ENCODE data around the gene DBF4. TPM values are rescaled to one million over a fixed set of nuclear protein-coding genes. Genes with fewer than 3 reads are reported as not detected.
A peak's percentile ranks its signal among the peaks of the same experiment; 100 is the strongest.

DBF4 gene
- total and polyA plus RNA-seq, 2 experiments from 2014 or later = 62.6 to 91.5 TPM

DNA sequence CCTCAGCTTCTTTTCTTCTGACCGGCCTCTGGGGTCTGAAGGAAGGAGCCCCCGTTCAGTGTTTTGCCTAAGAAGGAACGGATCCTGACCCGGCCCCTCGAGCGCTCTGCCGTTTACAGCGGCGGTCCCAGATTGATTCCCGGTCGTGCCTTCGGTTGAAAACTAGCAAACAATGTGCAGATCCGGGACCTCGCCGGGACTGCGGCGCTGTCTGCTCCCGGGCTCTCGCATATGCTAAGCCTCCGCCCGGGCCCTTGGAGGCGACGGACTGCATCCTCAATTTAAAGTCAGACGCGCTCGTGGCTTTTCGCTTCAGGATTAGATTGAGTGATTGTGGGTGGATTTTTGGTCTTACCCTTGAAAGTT lies 559 bp downstream of the DBF4 start (continued):
- TF ChIP-seq, protein P1, sequence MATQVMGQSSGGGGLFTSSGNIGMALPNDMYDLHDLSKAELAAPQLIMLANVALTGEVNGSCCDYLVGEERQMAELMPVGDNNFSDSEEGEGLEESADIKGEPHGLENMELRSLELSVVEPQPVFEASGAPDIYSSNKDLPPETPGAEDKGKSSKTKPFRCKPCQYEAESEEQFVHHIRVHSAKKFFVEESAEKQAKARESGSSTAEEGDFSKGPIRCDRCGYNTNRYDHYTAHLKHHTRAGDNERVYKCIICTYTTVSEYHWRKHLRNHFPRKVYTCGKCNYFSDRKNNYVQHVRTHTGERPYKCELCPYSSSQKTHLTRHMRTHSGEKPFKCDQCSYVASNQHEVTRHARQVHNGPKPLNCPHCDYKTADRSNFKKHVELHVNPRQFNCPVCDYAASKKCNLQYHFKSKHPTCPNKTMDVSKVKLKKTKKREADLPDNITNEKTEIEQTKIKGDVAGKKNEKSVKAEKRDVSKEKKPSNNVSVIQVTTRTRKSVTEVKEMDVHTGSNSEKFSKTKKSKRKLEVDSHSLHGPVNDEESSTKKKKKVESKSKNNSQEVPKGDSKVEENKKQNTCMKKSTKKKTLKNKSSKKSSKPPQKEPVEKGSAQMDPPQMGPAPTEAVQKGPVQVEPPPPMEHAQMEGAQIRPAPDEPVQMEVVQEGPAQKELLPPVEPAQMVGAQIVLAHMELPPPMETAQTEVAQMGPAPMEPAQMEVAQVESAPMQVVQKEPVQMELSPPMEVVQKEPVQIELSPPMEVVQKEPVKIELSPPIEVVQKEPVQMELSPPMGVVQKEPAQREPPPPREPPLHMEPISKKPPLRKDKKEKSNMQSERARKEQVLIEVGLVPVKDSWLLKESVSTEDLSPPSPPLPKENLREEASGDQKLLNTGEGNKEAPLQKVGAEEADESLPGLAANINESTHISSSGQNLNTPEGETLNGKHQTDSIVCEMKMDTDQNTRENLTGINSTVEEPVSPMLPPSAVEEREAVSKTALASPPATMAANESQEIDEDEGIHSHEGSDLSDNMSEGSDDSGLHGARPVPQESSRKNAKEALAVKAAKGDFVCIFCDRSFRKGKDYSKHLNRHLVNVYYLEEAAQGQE (IDR thresholded peaks at IDR 0.05; ENCODE audit: unreplicated experiment) = no peak
- TF ChIP-seq CREB1 (CRISPR knock-in tag; IDR thresholded peaks at IDR 0.05; ENCODE audit: low read depth) (no peak), POLR2AphosphoS5 (IDR thresholded peaks at IDR 0.05; ENCODE audit: low read depth) (no peak)

DNA sequence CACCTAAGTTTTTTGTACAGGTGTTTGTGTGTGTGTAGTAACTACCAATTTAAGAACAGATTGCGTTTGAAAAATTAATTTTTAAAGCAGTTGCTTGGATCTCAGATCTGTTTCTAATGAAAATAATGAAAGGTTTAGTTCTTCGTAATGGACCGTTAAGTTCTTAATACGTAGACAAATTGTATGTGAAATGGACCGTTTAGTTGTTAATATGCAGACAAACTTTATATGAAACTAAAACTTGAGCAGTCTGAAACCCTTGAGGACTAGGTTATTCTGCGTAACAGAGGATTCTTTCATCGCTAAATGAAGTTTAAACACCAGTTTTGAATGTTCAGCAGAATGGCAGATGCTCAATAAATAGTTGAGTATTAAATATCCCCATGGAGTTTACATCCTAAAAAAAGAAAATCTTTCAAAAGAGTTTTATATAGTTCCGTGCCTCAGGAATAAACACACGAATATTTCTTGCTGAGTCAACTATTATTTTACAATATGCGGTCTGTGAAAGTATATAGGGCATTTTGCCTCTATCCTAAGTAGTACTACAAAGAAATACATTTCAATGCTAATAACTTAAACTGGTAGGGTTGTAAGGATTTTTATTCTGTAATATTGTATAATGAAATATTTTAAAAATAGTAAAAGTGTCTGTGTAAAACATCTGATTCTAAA lies 1.2 kb downstream of the DBF4 start:
- no peak overlapping the region for H2AFZ ChIP-seq
- TF ChIP-seq STAT1 (IDR thresholded peaks at IDR 0.05; ENCODE audit: unreplicated experiment) = no peak
- TF ChIP-seq CREB1 (CRISPR knock-in tag; IDR thresholded peaks at IDR 0.05; ENCODE audit: low read depth) = no peak
- TF ChIP-seq ZNF114 (CRISPR knock-in tag; IDR thresholded peaks at IDR 0.05) = no peak
- TF ChIP-seq, protein P2, sequence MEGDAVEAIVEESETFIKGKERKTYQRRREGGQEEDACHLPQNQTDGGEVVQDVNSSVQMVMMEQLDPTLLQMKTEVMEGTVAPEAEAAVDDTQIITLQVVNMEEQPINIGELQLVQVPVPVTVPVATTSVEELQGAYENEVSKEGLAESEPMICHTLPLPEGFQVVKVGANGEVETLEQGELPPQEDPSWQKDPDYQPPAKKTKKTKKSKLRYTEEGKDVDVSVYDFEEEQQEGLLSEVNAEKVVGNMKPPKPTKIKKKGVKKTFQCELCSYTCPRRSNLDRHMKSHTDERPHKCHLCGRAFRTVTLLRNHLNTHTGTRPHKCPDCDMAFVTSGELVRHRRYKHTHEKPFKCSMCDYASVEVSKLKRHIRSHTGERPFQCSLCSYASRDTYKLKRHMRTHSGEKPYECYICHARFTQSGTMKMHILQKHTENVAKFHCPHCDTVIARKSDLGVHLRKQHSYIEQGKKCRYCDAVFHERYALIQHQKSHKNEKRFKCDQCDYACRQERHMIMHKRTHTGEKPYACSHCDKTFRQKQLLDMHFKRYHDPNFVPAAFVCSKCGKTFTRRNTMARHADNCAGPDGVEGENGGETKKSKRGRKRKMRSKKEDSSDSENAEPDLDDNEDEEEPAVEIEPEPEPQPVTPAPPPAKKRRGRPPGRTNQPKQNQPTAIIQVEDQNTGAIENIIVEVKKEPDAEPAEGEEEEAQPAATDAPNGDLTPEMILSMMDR (conservative IDR thresholded peaks at IDR 0.05; ENCODE audit: low read depth in 2 of 2) = no peak
- no peak for TF ChIP-seq NANOG (IDR thresholded peaks at IDR 0.05; ENCODE audit: borderline replicate concordance)
- TF ChIP-seq POLR2AphosphoS5 (IDR thresholded peaks at IDR 0.05; ENCODE audit: low read depth) = no peak
- no peak for TF ChIP-seq EZH2 (IDR thresholded peaks at IDR 0.05; ENCODE audit: low read depth, unreplicated experiment)
- TF ChIP-seq, protein P1 (IDR thresholded peaks at IDR 0.05; ENCODE audit: unreplicated experiment) = no peak
- no peak for TF ChIP-seq EZH2phosphoT487 (IDR thresholded peaks at IDR 0.05; ENCODE audit: unreplicated experiment)

More for the DNA sequence above, 1.2 kb downstream of the DBF4 start:
- H3K36me3 Mint-ChIP-seq (ENCODE audit: low read depth) = peaks cover 44% of the 10 kb centered on the region
- H3K9me2 ChIP-seq (ENCODE audit: insufficient read depth) = no peaks in the 10 kb centered on the region
- DNase-seq (ENCODE audit: low spot score) (no peak), ATAC-seq (no peak)
- peaks cover 20% of the 10 kb centered on the region for H3K4me1 Mint-ChIP-seq
- H3K36me3 ChIP-seq (ENCODE audit: insufficient read depth) = peaks cover 28% of the 10 kb centered on the region
- peak overlapping the region; percentile 70 for H3K4me3 ChIP-seq
- H3K4me3 Mint-ChIP-seq = peak overlapping the region; percentile 78
- H3K27me3 ChIP-seq (ENCODE audit: insufficient read depth) = no peaks in the 10 kb centered on the region
- H3K27ac Mint-ChIP-seq = no peak overlapping the region
- H3K4me2 ChIP-seq = peak overlapping the region; percentile 89
- peaks cover 2% of the 10 kb centered on the region; the same call in 2 of the 3 replicates for H3K9me3 Mint-ChIP-seq
- peaks cover 86% of the 10 kb centered on the region for H3K79me2 ChIP-seq (replicated peaks; ENCODE audit: insufficient read depth)
- H3F3A ChIP-seq (replicated peaks; ENCODE audit: low read depth) = peaks cover 6% of the 10 kb centered on the region; the same call in 1 of the 2 replicates
- peak overlapping the region; percentile 99 for H3K27ac ChIP-seq (ENCODE audit: low read depth)
- H4K20me1 ChIP-seq (replicated peaks; ENCODE audit: insufficient read depth) = peaks cover 7% of the 10 kb centered on the region; the same call in 1 of the 2 replicates
- peaks cover 19% of the 10 kb centered on the region for H3K4me1 ChIP-seq (ENCODE audit: insufficient read depth)
- peaks cover 3% of the 10 kb centered on the region for H3K27me3 Mint-ChIP-seq (ENCODE audit: insufficient read depth, low read depth, poor library complexity)

Measured in GM23338 (cell line).